Lower lobe of right lung (tissue), 2 donors: ENCODE measurements around the gene PTGS1. TPM values are rescaled to one million over a fixed set of nuclear protein-coding genes. Genes with fewer than 3 reads are reported as not detected.
A peak's percentile ranks its signal among the peaks of the same experiment; 100 is the strongest.

Source experiments
- ATAC-seq, 2 donors: fragments of 200-7000 bp; cut with Tn5 transposase; one replicate each; pipeline ENCODE4 v1.9.1; 2020 to 2022; ENCODE audit warnings: mild to moderate bottlenecking in 2 of 2, moderate library complexity in 2 of 2
- DNase-seq: peaks from one replicate; pipeline ENCODE4 v3.0.0-alpha.2; 2020
- H3K27ac ChIP-seq: fragments of 200-600 bp; one replicate; pipeline ENCODE4 v1.8.0; 2022
- H3K27me3 ChIP-seq: fragments of 200-600 bp; one replicate; pipeline ENCODE4 v1.8.0; 2022; ENCODE audit warnings: low read depth
- H3K36me3 ChIP-seq: fragments of 200-600 bp; one replicate; pipeline ENCODE4 v1.8.0; 2022; ENCODE audit warnings: mild to moderate bottlenecking
- H3K4me1 ChIP-seq: fragments of 200-600 bp; one replicate; pipeline ENCODE4 v1.8.0; 2022
- H3K4me3 ChIP-seq: fragments of 200-600 bp; one replicate; pipeline ENCODE4 v1.8.0; 2022; ENCODE audit warnings: mild to moderate bottlenecking
- H3K9me3 ChIP-seq: fragments of 200-600 bp; one replicate; pipeline ENCODE4 v1.8.0; 2022
- CTCF ChIP-seq: fragments of 200-600 bp; IDR thresholded peaks from one replicate; pipeline ENCODE4 v1.8.0; 2022; ENCODE audit warnings: antibody characterized with exemption, mild to moderate bottlenecking
- intact Hi-C: fragments of 100-400 bp; cut with DNase I; formaldehyde crosslinking; loops from one replicate; pipeline ENCODE4 v1.11.0; 2022
- total RNA-seq: library from RNA; stranded (reverse); fragmentation: NEBNext Ultra II Directional; extraction: Animal tissue kit (Norgen Biotek cat#: 25700); gene quantifications from one replicate; pipeline ENCODE4 v1.2.1, GENCODE V29; 2021
- donor health status: DM: no; HTN: yes; CAD: no; lungs with severe emphysema.

The PTGS1 gene
- total RNA-seq, 1 donor from 2014 or later, result 14.9 TPM

- no peak overlapping the region for H3K4me3 ChIP-seq
- H3K27ac ChIP-seq, result no peak overlapping the region
- no peaks in the 10 kb centered on the region for H3K27me3 ChIP-seq
- intact Hi-C loops, result no loop called here
- H3K4me1 ChIP-seq, result no peaks in the 10 kb centered on the region
- ATAC-seq (no peak), DNase-seq (no peak)
- H3K36me3 ChIP-seq, result peaks cover 6% of the 10 kb centered on the region
- no peak for TF ChIP-seq CTCF
- no peaks in the 10 kb centered on the region for H3K9me3 ChIP-seq
These were observed 39.3 kb upstream of the PTGS1 start for GRCh38 chr9:122331523-122331927.

- ATAC-seq, result peak; percentile 42 to 55
- no peaks in the 10 kb centered on the region for H3K9me3 ChIP-seq
- no peaks in the 10 kb centered on the region for H3K4me1 ChIP-seq
- peaks cover 6% of the 10 kb centered on the region for H3K36me3 ChIP-seq
- H3K27ac ChIP-seq, result peak overlapping the region; percentile 4
- no peaks in the 10 kb centered on the region for H3K27me3 ChIP-seq
- TF ChIP-seq CTCF, result no peak
- no peak for DNase-seq
- no peak overlapping the region for H3K4me3 ChIP-seq
- intact Hi-C loops, result no loop called here
These were observed 38.7 kb upstream of the PTGS1 start for GRCh38 chr9:122332083-122332482.

- H3K27me3 ChIP-seq, result no peaks in the 10 kb centered on the region
- DNase-seq, result no peak
- intact Hi-C loops, result no loop called here
- peaks cover 6% of the 10 kb centered on the region for H3K36me3 ChIP-seq
- TF ChIP-seq CTCF, result no peak
- H3K27ac ChIP-seq, result peak overlapping the region; percentile 4
- no peak for ATAC-seq
- no peaks in the 10 kb centered on the region for H3K4me1 ChIP-seq
- H3K4me3 ChIP-seq, result no peak overlapping the region
- no peaks in the 10 kb centered on the region for H3K9me3 ChIP-seq
These were observed 38.2 kb upstream of the PTGS1 start for GRCh38 chr9:122332644-122333043.

- Histone ChIP-seq H3K27ac (no peak overlapping the region), H3K4me1 (no peaks in the 10 kb centered on the region), H3K9me3 (no peaks in the 10 kb centered on the region), H3K27me3 (no peaks in the 10 kb centered on the region), H3K4me3 (no peak overlapping the region), H3K36me3 (peaks cover 6% of the 10 kb centered on the region)
- intact Hi-C loops, result no loop called here
- DNase-seq, result no peak
- no peak for TF ChIP-seq CTCF
- ATAC-seq, result no peak
These were observed 37.5 kb upstream of the PTGS1 start for GRCh38 chr9:122333169-122333808.

GRCh38 chr9:122334916-122335315 is 35.9 kb upstream of the PTGS1 start:
- Histone ChIP-seq H3K27ac (no peak overlapping the region), H3K27me3 (no peaks in the 10 kb centered on the region), H3K36me3 (no peaks in the 10 kb centered on the region), H3K4me3 (no peak overlapping the region), H3K9me3 (no peaks in the 10 kb centered on the region), H3K4me1 (no peaks in the 10 kb centered on the region)
- intact Hi-C loops, result no loop called here
- no peak for TF ChIP-seq CTCF
- ATAC-seq (no peak), DNase-seq (no peak)
